ENCODE measurements around the gene RNASE3. TPM values are rescaled to one million over a fixed set of nuclear protein-coding genes. Genes with fewer than 3 reads are reported as not detected.
"Not testable (repeated sequence)": the region's sequence is repeated elsewhere in the genome, so short reads cannot be mapped to it uniquely, and the experiment has no call there.

Gene RNASE3
- total RNA-seq, 1 donor from 2014 or later, result not detected

DNA sequence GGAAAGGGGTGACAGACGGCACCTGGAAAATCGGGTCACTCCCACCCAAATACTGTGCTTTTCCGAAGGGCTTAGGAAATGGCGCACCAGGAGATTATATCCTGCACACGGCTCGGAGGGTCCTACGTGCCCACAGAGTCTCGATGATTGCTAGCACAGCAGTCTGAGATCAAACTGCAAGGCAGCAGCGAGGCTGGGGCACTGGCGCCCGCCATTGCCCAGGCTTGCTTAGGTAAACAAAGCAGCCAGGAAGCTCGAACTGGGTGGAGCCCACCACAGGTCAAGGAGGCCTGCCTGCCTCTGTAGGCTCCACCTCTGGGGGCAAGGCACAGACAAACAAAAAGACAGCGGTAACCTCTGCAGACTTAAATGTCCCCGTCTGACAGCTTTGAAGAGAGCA lies 19.6 kb downstream of the RNASE3 start:
- not testable (repeated sequence) for DNase-seq (ENCODE audit: low read depth, low spot score)

DNA sequence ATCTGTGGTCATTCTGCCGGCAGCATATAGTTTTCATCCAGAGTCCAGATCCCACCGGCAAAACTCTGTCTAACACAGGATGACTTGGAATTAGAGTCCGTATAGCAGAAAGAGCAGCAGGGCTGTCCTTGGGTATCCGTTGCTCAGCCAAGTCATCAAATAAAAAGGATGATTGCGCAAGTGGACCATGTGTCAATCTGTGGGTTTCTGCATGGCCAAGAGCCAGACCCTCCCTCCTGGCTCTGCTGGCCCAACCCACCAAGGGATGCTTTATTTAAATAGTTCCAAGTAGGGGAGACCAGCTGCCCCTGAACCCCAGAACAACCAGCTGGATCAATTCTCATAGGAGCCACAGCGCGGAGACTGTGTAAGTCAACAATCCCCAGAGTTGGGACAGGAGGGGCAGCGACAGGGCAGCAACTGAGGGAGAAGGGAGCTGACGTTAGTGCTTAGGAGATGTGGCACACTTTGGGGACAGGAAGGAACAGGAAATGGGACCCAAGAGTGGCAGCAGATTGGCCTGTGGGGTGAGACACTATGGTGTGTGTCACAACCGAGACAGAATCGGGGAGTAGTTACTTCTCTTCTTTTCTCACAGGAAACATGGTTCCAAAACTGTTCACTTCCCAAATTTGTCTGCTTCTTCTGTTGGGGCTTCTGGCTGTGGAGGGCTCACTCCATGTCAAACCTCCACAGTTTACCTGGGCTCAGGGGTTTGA lies 28.0 kb downstream of the RNASE3 start:
- not testable (repeated sequence) for DNase-seq (ENCODE audit: low read depth, low spot score)

DNA sequence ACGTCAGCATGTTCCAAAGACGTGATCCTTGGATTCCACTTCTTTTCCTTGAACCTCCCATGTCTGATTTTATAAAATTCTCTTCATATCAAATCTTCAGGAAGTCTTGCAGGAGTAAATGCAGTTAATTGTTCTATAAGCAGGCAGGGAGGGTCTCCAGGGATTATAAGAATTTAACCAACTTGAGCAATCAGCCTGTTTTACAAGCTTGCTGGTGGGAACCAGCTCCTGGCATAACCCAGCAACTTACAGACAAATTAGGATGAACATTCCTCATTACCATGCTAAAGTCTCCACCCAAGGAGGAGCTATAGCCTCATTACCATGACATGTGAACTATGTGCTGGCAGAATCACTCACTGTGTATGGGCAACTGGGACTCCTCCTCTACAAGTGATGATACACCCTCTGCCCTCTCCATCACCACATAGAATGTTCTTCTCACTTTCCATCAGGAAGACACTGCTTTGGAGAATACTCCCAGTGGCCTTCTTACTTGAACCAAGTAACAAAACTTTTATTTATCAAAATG lies 32.6 kb downstream of the RNASE3 start:
- not testable (repeated sequence) for DNase-seq (ENCODE audit: low read depth, low spot score)

DNA sequence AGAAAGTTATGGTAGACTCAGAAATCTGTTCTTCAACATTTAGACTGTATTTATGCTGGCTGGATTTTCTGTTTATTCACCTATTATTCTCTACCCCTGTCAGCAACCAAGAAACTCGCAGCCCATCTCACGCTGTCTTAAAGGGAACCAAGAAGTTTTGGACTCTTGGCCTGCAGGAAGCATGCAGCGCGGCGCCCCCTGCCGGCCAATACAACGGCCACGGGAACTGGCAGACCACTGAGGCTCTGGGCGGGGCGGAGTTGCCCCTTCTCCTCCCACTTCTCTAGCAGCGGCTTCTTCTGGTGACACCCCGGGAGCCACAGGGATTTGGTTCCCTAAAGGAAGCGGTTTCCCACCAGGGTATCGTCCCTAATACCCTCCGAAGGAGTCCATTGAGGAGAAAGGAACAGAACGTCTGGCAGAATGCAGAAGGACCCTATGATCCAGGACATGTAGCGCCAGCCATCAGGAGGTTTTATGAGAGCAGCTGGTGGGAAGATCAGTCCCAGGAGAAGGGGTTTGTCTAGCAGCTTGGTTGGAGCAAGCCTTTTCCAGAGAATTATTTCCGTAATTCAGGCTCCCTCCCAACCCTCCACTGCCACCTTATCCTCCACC lies 43.1 kb downstream of the RNASE3 start:
- no peak for DNase-seq (ENCODE audit: low read depth, low spot score)

DNA sequence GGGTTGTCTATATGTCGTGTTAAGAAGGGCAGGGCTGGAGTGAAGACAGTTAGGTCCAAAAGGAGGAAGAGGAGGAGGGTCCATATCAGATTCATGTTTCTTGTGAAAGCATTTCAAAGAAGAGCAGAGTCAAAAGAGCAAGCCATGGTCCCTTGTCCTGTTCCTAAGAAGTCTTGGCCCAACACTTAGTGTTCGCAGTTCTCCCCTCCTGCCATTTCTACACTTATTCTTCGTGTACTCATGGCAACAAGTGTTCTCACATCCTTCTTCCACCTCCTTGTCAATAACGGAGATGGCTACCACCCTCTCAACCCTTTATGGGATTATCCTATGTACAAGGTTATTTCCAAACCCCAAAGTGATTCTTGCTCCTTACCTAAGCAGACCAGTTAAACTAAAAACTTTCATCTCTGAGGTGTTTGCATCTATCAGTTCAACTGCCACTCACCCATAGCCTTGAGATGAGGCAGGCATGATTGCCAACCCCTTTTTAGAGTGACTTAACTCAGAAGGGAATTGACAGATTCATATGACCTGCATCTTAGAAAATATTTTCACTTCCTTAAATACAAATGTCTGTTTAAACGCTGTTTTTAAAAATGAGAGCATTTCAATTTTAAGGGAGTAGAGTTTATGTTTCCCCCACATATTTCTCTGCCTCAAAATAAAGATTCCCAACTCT lies 44.3 kb downstream of the RNASE3 start:
- DNase-seq (ENCODE audit: low read depth, low spot score), result no peak

Other genes starting within 250 kb of the RNASE3 start
- gene OR6S1, start 249.7 kb upstream of the RNASE3 start, total RNA-seq, result not detected in 2 replicates
- 4.2 and 18.6 TPM in 2 replicates for gene RNASE4, start 206.8 kb upstream of the RNASE3 start, total RNA-seq
- gene ANG, start 202.6 kb upstream of the RNASE3 start, total RNA-seq, result 4.2 and 6.9 TPM in 2 replicates
- gene EDDM3A, start 145.5 kb upstream of the RNASE3 start, total RNA-seq, result not detected in 2 replicates
- not detected in 2 replicates for gene EDDM3B, start 123.0 kb upstream of the RNASE3 start, total RNA-seq
- 0.07 TPM in 1 of 2 replicates, not detected in the other for gene RNASE6, start 110.1 kb upstream of the RNASE3 start, total RNA-seq
- 75.5 and 99.7 TPM in 2 replicates for gene RNASE1, start 88.5 kb upstream of the RNASE3 start, total RNA-seq
- not detected in 2 replicates for gene RNASE2, start 64.1 kb downstream of the RNASE3 start, total RNA-seq
- 31.9 and 33.2 TPM in 2 replicates for gene METTL17, start 98.6 kb downstream of the RNASE3 start, total RNA-seq
- gene SLC39A2, start 107.9 kb downstream of the RNASE3 start, total RNA-seq, result not detected in 2 replicates
- gene NDRG2, start 133.7 kb downstream of the RNASE3 start, total RNA-seq, result 0.11 and 0.13 TPM in 2 replicates
- not detected in 2 replicates for gene TPPP2, start 138.8 kb downstream of the RNASE3 start, total RNA-seq
- gene RNASE13, start 143.4 kb downstream of the RNASE3 start, total RNA-seq, result not detected in 2 replicates
- not detected in 2 replicates for gene RNASE7, start 151.0 kb downstream of the RNASE3 start, total RNA-seq
- gene RNASE8, start 166.4 kb downstream of the RNASE3 start, total RNA-seq, result not detected in 2 replicates
- gene ARHGEF40, start 178.9 kb downstream of the RNASE3 start, total RNA-seq, result 4.1 and 6.2 TPM in 2 replicates
- 3.9 and 4.2 TPM in 2 replicates for gene ZNF219, start 207.3 kb downstream of the RNASE3 start, total RNA-seq
- gene TMEM253, start 209.7 kb downstream of the RNASE3 start, total RNA-seq, result not detected in 2 replicates